ENCODE measurements around the gene NMB. TPM values are rescaled to one million over a fixed set of nuclear protein-coding genes. Genes with fewer than 3 reads are reported as not detected.

Gene NMB
- total RNA-seq, 1 donor from 2014 or later: 14.3 TPM

Other genes with a start within 250 kb of the NMB start
- 22.0 TPM for gene ZSCAN2, start 57.2 kb downstream of the NMB start, total RNA-seq (ENCODE audit: unreplicated experiment)
- 29.5 TPM for gene WDR73, start 3.9 kb downstream of the NMB start, total RNA-seq (ENCODE audit: unreplicated experiment)
- 204 TPM for gene SEC11A, start 57.9 kb upstream of the NMB start, total RNA-seq (ENCODE audit: unreplicated experiment)
- 29.1 TPM for gene ZNF592, start 90.4 kb upstream of the NMB start, total RNA-seq (ENCODE audit: unreplicated experiment)
- 94.2 TPM for gene ALPK3, start 159.2 kb upstream of the NMB start, total RNA-seq (ENCODE audit: unreplicated experiment)
- not detected for gene SLC28A1, start 226.5 kb upstream of the NMB start, total RNA-seq (ENCODE audit: unreplicated experiment)

All from endothelial cell (in vitro differentiated cells).